Forelimb muscle (tissue), 1 donor: ENCODE data around the gene ANXA8. TPM values are rescaled to one million over a fixed set of nuclear protein-coding genes. Genes with fewer than 3 reads are reported as not detected.

ENCODE experiments used
- DNase-seq: peaks from one replicate; pipeline ENCODE4 v3.0.0-alpha.2; 2013; ENCODE audit warnings: low read depth
- polyA plus RNA-seq: library from polyadenylated mRNA; unstranded; fragments of 120-200 nt; gene quantifications from one replicate; pipeline ENCODE4 v1.2.1, GENCODE V29; 2013; ENCODE audit not compliant: insufficient read length

Gene ANXA8
- polyA plus RNA-seq, 1 donor, result not detected

DNA sequence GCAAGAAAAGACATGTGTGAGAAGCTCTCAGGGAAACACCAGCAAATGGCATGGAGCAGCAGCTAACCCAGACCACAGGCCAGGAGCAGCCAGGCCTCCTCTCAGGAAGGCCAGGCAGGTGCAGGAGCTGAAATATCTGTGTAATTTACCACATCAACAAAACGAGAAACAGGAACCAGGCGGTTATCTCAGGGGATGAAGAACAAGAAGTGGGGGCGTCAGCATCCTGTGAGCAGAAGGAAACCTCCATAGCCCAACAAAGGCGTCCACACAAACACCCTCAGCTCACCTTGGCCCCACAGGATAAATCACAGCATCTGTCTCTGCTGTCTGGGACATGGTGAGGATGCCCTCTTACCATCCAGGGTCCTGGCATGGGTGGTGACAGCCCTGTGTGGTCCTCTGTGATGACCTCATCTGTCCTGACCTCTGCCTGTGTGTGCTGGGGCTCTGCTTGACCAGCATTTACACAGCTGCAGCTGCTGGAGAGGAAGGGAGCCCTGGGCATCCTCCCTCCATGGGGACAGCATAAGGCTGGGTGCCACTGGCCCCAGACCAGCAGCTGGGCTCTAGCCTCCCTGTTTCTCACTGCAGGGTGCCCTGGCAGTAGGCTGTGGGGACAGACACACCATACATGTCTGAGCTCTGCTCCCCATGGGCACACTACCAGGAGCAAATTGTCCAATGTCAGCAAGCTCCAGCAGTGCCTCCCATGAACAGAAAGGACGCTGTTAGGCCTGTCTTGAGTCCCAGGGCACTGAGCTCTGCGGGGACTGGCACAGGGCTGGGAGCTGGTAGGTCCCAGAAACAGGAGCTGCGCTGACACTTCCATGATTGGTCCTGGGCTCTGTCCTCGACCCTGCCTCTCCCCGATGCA lies 34.6 kb downstream of the ANXA8 start:
- DNase-seq, result no peak

DNA sequence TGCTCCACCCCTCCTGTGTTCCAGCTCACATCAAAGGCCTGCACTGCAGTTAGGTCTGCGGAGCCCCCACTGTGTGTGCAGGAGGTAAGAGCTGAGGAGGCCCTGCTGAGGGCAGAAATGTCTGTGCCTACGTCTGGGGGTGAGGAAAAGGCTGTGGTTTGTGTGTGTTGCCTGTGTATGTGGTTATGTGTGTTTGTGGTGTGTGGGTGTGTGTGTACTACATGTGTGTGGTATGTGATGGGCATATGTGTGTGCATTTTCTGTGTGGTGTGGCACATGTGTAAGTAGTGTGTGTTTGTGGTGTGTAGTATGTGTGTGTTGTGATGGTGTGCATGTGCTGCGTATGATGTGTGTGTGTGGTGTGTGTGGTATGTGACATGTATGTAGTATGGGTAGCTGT lies 36.2 kb downstream of the ANXA8 start:
- no peak for DNase-seq

DNA sequence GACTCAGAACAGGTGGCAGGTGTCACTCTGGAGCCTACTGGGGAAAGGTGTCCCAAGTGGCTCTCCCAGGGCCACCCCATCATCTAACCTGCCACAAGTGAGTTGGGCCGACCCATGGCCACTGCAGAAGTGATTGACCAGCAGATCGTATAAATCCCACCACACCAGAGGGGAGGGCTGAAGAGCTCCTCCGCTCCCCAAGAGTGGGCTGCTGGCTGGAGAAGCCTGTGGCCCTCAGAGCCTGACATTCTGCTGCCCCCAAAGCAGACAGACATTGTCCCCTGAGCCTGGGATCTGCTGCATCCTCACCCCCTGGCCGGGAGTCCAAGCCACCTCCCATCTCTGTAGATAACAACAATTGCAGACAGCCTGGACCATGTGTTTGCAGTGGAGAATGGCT lies 36.7 kb downstream of the ANXA8 start:
- no peak for DNase-seq

DNA sequence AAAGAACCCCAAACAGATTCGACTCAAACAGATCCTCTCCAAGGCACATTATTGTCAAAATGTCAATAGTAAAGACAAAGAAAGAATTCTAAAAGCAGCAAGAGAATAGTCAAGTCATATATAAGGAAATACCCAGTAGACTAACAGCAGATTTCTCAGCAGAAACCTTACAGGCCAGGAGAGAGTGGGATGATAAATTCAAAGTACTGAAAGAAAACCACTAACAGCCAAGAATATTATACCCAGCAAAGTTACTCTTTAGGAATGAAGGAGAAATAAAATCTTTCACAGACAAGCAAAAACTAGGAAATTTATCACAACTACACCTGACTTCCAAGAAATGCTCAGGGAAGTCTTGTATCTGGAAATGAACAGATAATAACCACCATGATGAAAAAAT lies 38.2 kb downstream of the ANXA8 start:
- no peak for DNase-seq

DNA sequence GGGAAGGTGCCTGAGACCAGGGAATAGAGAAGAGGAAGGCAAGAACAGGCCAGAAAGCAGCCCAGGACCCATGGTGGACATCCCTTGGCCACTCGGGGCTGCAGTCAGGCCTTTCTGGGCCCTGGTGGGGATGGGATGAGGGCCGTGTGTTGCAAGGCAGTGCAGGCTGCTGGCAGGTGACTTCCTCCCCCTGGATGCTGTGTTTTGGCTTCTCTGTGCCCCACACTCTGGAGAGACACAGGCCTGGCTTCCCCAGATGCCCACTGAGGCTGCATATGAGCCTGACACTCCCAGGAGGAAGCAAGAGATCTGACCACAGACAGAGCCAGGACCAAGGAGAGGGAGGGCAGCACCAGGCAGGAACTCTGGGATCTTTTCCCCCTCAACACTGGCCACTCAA lies 39.9 kb downstream of the ANXA8 start:
- DNase-seq, result no peak

DNA sequence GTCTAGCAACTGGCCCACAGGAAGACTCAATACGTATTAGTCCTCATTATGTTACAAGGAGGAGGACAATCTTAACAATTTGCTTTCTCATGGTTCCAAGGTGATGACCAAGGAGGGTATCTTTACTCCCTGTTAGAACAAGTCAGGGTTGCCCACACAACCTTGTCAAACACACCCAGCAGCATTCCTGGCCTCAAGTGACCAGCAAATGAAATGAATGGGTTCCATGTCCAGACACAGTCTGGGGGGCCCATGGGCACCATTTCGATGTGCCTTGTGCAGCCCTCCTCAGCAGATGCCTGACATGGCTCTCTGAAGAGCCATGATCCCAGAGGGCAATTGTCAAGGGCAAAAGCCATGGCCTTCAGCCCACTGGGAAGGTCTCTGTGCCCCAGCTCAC lies 40.8 kb downstream of the ANXA8 start:
- DNase-seq, result no peak

DNA sequence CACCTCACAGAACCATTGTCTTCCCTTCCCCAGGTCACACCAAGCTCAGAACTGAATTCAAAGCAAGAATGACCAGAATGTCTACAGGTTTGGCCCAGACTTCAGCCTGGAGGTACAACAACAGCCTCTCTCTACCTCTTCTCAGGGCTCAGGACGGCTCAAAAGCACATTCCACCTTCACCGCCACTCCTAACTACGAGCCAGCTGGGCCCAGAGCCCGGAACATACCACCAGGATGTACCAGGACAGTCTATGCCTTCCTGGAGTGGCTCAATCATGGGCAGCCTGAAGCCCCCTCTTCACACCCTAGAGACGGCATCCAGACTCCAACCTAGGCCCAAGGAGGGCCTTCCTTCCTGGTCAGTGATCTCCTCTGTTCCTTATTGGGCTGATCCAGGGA lies 41.6 kb downstream of the ANXA8 start:
- DNase-seq, result no peak

DNA sequence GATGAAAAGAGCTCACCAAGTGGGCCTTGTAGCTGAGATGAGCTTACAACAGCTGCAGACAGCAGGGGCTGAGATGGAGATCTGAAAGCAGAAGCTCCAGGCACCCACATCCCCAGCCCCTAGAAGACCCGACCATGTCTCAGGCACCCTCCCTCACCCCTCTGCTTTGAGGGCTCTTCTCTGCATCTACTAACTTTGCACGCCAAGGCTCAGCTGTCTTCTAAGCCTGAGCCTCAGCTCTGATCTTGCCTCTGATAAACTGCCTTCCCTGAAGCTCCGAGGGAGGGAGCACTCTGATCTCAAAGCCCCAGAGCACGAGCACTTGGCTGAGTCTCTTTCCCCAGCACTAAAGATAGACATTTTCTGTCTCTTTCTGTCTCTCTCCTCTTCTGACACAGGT lies 42.0 kb downstream of the ANXA8 start:
- no peak for DNase-seq

DNA sequence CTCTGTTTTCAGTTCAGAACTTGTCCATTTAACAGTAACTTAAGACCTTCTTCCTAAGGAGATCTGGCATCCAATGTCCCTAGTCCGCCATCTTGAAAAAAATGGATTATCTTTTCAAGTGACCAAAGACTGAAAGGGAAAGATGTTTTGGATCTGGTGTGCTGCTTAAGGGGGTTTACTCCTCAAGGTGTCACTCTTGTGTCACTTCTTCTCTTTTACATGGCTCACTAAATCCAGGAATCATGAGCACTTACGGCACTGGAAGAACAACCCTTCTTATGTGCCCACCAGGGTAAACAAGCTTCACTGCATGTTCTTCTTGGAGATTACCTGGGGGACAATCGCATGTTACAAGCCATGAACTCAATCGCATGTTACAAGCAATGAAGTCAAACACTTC lies 43.7 kb downstream of the ANXA8 start:
- DNase-seq, result no peak

DNA sequence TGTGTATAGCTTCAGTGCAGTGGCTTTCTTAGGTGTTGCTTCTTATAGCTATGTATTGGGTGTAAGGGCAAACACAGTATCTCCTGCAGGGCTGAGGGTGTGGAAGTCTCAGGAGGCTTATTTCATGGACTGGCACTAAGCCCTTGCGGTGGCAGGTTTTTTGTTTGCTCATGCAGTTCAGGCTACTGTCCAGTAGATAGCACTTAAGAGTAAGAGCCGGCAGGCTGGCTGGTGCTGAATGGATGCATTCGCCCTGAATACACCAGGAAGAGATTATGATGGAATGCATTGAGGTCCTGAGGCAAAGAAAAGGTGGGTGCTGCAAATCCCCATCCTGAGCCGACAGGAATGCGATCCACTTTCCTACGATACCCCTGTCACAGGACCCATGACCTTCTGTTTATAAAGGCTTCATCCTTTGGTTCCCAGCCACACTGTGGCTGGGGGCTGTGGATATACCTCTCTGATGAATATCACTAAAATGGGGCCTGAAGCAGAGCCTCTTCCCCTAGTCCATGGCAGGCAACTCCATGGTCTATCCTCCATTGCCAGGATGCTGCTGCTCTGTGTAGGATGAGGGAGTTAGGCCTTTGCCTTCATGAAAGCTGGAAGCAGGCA lies 44.9 kb downstream of the ANXA8 start:
- no peak for DNase-seq

DNA sequence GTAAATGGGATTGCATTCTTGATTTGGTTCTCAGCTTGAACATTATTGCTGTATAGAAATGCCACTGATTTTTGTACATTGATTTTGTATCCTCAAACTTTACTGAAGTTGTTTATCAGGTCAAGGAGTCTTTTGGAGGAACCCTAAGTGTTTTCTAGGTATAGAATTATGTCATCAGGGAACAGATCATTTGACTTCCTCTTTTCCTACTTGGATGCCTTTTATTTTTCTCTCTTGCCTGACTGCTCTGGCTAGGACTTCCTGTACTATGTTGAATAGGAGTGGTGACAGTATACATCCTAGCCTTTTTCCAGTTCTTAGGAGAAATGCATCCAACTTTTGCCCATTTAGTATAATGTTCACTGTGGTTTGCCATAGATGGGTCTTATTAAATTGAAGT lies 48.8 kb downstream of the ANXA8 start:
- no peak for DNase-seq

DNA sequence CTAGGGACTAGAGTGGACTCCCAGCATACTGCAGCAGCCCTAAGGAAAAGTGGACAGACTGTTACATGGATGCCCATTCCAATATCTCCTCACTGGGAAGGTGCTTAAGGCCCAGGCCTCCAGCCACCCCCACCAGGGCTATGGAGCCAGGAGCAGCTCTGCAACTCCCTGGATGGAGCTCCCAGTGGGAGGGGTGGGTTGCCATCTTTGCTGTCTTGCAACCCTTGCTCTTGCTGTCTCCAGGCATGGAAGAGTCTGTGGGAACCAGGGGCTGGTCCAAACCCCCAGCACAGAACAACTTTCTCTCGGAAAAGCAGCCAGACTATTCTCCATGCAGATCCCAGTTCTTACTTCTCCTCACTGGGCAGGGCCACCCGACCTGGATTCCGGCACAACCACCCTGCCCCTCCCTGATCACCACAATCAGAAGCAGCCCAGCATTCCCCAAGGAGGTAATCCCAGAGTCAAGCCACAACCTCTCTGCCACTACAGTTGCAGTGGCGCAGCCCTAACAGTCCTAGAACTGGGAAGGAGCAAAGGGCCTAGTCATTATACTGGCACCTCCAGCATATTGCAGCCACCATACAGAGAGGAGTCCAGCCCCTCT lies 58.0 kb downstream of the ANXA8 start:
- DNase-seq, result no peak

DNA sequence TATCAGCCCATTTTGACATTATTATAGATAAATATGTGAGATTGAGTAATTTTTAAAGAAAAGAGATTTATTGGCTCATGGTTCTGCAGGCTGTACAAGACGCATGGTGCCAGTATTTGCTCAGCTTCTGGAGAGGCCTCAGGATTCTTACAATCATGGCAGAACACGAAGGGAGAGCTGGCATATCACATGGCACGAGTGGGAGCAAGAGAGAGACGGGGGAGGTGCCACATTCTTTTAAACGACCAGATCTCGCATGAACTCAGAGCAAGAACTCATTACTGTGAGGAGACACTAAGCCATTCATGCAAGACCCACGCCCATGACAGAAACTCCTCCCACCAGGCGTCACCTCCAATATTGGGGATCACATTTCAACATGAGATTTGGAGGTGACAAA lies 59.7 kb downstream of the ANXA8 start:
- DNase-seq, result no peak

DNA sequence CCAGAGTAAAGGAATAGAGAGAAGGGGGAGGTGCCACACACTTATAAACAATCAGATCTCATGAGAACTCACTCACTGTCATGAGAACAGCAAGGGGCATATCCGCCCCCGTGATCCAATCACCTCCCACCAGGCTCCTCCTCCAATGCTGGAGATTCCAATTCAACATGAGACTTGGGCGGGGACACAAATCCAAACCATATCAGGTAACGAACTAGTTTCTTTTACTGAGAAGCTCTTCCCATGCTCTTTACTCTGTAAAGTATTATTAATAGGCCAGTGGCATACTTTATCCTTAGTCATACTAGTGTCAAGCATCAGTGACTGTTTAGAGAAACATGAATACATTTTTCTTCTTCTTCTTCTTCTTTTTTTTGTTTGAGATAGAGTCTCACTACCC lies 60.4 kb downstream of the ANXA8 start:
- DNase-seq, result no peak

DNA sequence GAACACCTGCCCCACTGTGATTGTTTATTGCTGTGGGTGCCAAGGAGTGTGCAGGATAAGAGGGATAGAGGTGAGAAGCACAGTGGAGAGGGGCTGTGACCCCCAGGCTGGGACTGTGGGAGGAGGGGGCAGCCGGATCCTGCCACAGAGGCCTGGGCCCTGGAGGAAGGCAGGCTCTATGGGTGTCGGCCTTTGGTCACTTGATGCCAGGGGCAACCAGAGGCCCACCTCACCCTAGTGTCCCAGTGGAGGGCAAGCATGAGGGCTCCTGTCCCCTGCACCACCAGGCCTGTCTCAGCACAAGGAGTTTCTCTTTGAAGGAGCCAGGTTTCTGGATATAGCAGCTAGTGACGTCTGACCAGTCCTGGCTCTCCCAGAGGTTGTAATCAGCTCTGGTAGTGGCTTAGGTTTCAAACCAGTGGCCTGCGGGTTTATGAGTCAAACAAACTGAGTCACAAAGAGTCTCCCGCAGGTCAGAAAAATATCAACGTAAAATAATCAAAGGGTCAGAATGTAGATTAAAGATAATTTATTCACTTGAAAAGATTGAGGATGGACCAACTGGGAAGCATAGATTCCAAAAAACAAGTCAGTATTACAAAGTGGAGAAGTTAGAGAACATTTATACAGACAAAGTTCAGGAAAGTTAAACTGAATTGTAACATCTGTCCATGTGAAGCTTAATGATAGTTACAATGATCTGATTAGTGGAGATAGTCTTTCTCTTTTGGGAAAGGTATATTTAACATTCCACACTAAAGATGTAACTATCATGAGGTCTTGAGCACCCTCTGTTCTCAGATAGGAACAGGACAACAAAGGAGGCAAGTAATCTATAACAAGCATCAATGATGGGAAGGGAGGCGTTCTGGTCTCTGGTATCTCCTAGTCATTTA lies 62.6 kb downstream of the ANXA8 start:
- no peak for DNase-seq

DNA sequence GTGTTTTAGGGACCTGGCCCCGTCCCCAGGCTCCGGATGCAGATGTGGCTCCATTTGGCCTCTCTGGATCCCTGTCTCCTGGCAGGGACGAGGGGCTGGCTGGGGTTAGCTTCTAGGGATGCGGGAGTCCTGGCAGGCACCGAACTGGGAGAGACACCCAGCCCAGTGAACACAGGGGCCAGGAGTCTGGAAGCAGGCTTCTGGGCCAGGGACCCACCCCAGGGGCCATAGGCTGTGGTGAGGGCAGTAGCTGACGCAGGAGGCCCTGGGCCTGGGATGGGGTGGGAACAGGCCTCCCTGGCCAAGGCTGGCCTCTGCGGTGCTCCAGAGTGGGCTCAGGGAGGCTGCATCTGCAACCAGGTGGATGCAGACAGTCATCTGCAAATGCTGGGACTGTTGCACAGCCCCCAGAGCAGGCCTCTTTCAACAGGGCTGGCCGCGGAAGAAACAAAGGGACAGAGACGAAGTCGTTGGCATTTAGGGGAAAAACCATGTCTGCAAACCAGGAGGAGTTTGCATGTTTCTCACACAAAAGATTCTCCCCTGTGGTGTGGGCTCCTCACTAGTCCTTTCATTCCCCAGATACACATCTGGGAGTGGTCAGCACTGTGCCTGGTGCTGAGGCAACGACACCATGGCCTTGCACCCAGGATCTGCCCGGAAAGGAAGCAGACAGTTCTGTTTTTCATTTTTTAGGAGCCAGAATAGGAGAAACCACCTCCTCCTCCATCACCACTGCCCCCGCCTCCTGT lies 63.4 kb downstream of the ANXA8 start:
- no peak for DNase-seq

DNA sequence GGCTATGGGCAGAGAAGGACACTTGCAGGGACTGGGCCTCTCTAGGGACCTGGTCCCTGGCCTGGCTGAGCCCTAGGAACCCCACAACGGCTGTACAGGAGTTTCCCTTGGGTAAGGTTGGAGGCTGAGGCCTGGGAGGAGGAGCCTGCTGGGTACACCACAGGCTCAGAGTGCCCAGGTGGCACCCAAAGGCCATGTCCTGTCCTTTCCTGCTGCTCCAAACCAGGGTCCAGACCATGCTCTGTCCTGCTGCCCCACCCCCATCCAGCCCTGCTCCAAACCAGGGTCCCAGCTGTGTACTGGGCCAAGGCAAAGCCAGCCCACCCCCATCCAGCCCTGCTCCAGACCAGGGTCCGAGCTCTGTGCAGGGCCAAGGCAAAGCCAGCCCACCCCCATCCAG lies 64.5 kb downstream of the ANXA8 start:
- no peak for DNase-seq

DNA sequence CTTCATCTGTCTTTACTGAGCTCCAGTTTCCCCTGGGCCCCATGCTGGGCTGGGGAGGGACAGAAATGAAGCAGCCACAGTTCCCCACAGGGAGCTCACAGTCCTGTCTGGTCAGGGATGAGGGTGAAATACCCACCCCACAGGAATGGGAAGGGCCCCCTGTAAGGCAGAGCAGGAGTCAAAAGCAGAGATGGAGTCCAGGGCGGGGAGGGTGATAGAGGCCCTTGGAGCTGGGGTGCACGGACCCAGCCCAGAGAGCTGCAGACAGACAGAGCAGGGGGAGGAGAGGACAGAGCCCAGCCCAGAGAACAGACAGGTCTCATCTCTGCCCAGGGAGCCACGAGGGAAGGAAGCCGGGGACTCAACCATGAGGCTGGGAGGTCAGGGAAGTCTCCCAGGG lies 64.9 kb downstream of the ANXA8 start:
- no peak for DNase-seq

DNA sequence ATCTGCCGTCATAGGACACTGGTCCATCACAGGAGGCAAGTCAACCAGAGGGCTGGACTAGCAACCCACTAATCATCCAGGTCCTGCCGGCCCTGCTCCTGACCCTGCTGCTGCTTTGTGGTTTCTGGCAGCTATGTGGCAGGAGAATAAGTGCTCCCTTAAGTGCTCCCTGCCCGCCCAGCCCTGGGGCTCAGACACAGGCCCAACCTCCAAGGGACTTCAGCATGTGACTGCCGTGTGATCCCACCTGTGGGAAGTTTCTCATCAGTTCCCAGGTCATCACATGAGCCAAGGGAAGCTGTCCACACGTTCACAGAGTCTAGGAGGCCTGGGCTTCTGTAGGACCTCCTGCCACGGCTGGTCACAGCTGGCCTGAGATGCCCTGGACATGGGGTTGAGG lies 65.6 kb downstream of the ANXA8 start:
- no peak for DNase-seq
